Measurements from ENCODE around the gene FURIN.
"Not testable (repeated sequence)": the region's sequence is repeated elsewhere in the genome, so short reads cannot be mapped to it uniquely, and the experiment has no call there.

Gene FURIN

GRCh38 chr15:90895571-90896117, 27.3 kb downstream of the FURIN start:
- H3K27me3 ChIP-seq (ENCODE audit: insufficient read depth, low read length): no peaks in the 10 kb centered on the region

GRCh38 chr15:90897131-90897655, 28.8 kb downstream of the FURIN start:
- H3K4me1 ChIP-seq (ENCODE audit: insufficient read depth, low read length); H3K27me3 ChIP-seq (ENCODE audit: insufficient read depth, low read length): not testable (repeated sequence)

More at GRCh38 chr15:90895571-90896117, 27.3 kb downstream of the FURIN start:
- no peak overlapping the region for H3K4me3 ChIP-seq (ENCODE audit: low read length)
- no peaks in the 10 kb centered on the region for H3K4me1 ChIP-seq (ENCODE audit: insufficient read depth, low read length)
- no peaks in the 10 kb centered on the region for H3K9me3 ChIP-seq (ENCODE audit: low read length)
- no peak overlapping the region for H2AFZ ChIP-seq (ENCODE audit: low read depth, low read length)
- H3K36me3 ChIP-seq (ENCODE audit: insufficient read depth, low read length): no peaks in the 10 kb centered on the region

GRCh38 chr15:90901175-90902039, 33.0 kb downstream of the FURIN start:
- Histone ChIP-seq H3K9me3 (ENCODE audit: low read length) (no peaks in the 10 kb centered on the region), H3K27me3 (ENCODE audit: insufficient read depth, low read length) (no peaks in the 10 kb centered on the region), H2AFZ (ENCODE audit: low read depth, low read length) (peak overlapping the region; percentile 42), H3K4me1 (ENCODE audit: insufficient read depth, low read length) (peaks cover 13% of the 10 kb centered on the region), H3K36me3 (ENCODE audit: insufficient read depth, low read length) (peaks cover 16% of the 10 kb centered on the region), H3K4me3 (ENCODE audit: low read length) (peak overlapping the region; percentile 54)

More at GRCh38 chr15:90897131-90897655, 28.8 kb downstream of the FURIN start:
- H3K4me3 ChIP-seq (ENCODE audit: low read length); H2AFZ ChIP-seq (ENCODE audit: low read depth, low read length); H3K9me3 ChIP-seq (ENCODE audit: low read length); H3K36me3 ChIP-seq (ENCODE audit: insufficient read depth, low read length): not testable (repeated sequence)

- Histone ChIP-seq H3K27me3 (ENCODE audit: insufficient read depth, low read length) (no peaks in the 10 kb centered on the region), H3K4me3 (ENCODE audit: low read length) (peak overlapping the region; percentile 54), H3K36me3 (ENCODE audit: insufficient read depth, low read length) (peaks cover 23% of the 10 kb centered on the region), H3K4me1 (ENCODE audit: insufficient read depth, low read length) (peaks cover 13% of the 10 kb centered on the region), H3K9me3 (ENCODE audit: low read length) (no peaks in the 10 kb centered on the region), H2AFZ (ENCODE audit: low read depth, low read length) (peak overlapping the region; percentile 42)
Measured at GRCh38 chr15:90902040-90902839, 33.9 kb downstream of the FURIN start.

GRCh38 chr15:90902840-90903732, 34.7 kb downstream of the FURIN start, which contains the start of gene MAN2A2:
MAN2A2 (plus strand) TSS chr15:90903302; CDS start chr15:90904208, 906 bp downstream.
- H3K4me1 ChIP-seq (ENCODE audit: insufficient read depth, low read length): peaks cover 13% of the 10 kb centered on the region
- H3K36me3 ChIP-seq (ENCODE audit: insufficient read depth, low read length): peaks cover 23% of the 10 kb centered on the region
- H2AFZ ChIP-seq (ENCODE audit: low read depth, low read length): peak within 1 kb of the TSS; percentile 98
- H3K9me3 ChIP-seq (ENCODE audit: low read length): no peaks in the 10 kb centered on the region
- peak within 1 kb of the TSS; percentile 54 for H3K4me3 ChIP-seq (ENCODE audit: low read length)
- H3K27me3 ChIP-seq (ENCODE audit: insufficient read depth, low read length): no peaks in the 10 kb centered on the region

- no peaks in the 10 kb centered on the region for H3K27me3 ChIP-seq (ENCODE audit: insufficient read depth, low read length)
- H3K36me3 ChIP-seq (ENCODE audit: insufficient read depth, low read length): peaks cover 25% of the 10 kb centered on the region
- peaks cover 13% of the 10 kb centered on the region for H3K4me1 ChIP-seq (ENCODE audit: insufficient read depth, low read length)
- H3K4me3 ChIP-seq (ENCODE audit: low read length): peak overlapping the region; percentile 54
- no peaks in the 10 kb centered on the region for H3K9me3 ChIP-seq (ENCODE audit: low read length)
- peak overlapping the region; percentile 98 for H2AFZ ChIP-seq (ENCODE audit: low read depth, low read length)
Measured at GRCh38 chr15:90903733-90904536, 35.5 kb downstream of the FURIN start.

GRCh38 chr15:90904746-90905145, 36.4 kb downstream of the FURIN start:
- Histone ChIP-seq H2AFZ (ENCODE audit: low read depth, low read length) (no peak overlapping the region), H3K9me3 (ENCODE audit: low read length) (no peaks in the 10 kb centered on the region), H3K27me3 (ENCODE audit: insufficient read depth, low read length) (no peaks in the 10 kb centered on the region), H3K4me1 (ENCODE audit: insufficient read depth, low read length) (peaks cover 13% of the 10 kb centered on the region), H3K4me3 (ENCODE audit: low read length) (no peak overlapping the region), H3K36me3 (ENCODE audit: insufficient read depth, low read length) (peaks cover 28% of the 10 kb centered on the region)

- Histone ChIP-seq H3K9me3 (ENCODE audit: low read length) (no peaks in the 10 kb centered on the region), H3K27me3 (ENCODE audit: insufficient read depth, low read length) (no peaks in the 10 kb centered on the region), H2AFZ (ENCODE audit: low read depth, low read length) (no peak overlapping the region), H3K4me3 (ENCODE audit: low read length) (no peak overlapping the region), H3K36me3 (ENCODE audit: insufficient read depth, low read length) (peaks cover 31% of the 10 kb centered on the region), H3K4me1 (ENCODE audit: insufficient read depth, low read length) (peaks cover 13% of the 10 kb centered on the region)
Measured at GRCh38 chr15:90905306-90906180, 37.2 kb downstream of the FURIN start.

- Histone ChIP-seq H3K4me3 (ENCODE audit: low read length) (no peak overlapping the region), H3K4me1 (ENCODE audit: insufficient read depth, low read length) (peaks cover 13% of the 10 kb centered on the region), H3K9me3 (ENCODE audit: low read length) (no peaks in the 10 kb centered on the region), H3K27me3 (ENCODE audit: insufficient read depth, low read length) (no peaks in the 10 kb centered on the region), H2AFZ (ENCODE audit: low read depth, low read length) (no peak overlapping the region), H3K36me3 (ENCODE audit: insufficient read depth, low read length) (peaks cover 38% of the 10 kb centered on the region)
Measured at GRCh38 chr15:90906181-90906849, 37.9 kb downstream of the FURIN start.

- Histone ChIP-seq H3K36me3 (ENCODE audit: insufficient read depth, low read length) (peaks cover 47% of the 10 kb centered on the region), H2AFZ (ENCODE audit: low read depth, low read length) (no peak overlapping the region), H3K27me3 (ENCODE audit: insufficient read depth, low read length) (no peaks in the 10 kb centered on the region), H3K9me3 (ENCODE audit: low read length) (no peaks in the 10 kb centered on the region), H3K4me1 (ENCODE audit: insufficient read depth, low read length) (peaks cover 8% of the 10 kb centered on the region), H3K4me3 (ENCODE audit: low read length) (no peak overlapping the region)
Measured at GRCh38 chr15:90907051-90907660, 38.8 kb downstream of the FURIN start.
